K562 (cell line): ENCODE results near the gene SLC33A1. TPM values are rescaled to one million over a fixed set of nuclear protein-coding genes. Genes with fewer than 3 reads are reported as not detected.
A peak's percentile ranks its signal among the peaks of the same experiment; 100 is the strongest.

ENCODE experiments used
- ASH1L ChIP-seq: fragments of 450-650 bp; IDR thresholded peaks from 2 replicates; pipeline ENCODE4 v1.6.1; 2018; ENCODE audit warnings: borderline replicate concordance, mild to moderate bottlenecking, low read depth; ENCODE audit not compliant: partially characterized antibody
- BRCA1 ChIP-seq, 2 experiments: fragments of 450-650 bp in 1 of 2; sonication (generic) in 1 of 2; formaldehyde crosslinking in 1 of 2; IDR thresholded peaks; 2 replicates each; pipeline versions ENCODE4 v1.5.0 to v1.6.1; 2017 to 2020; ENCODE audit warnings: mild to moderate bottlenecking in 1 of 2, missing genetic modification reagents in 1 of 2
- DNMT1 ChIP-seq: fragments of 450-650 bp; IDR thresholded peaks from 2 replicates; pipeline ENCODE4 v1.6.1; 2016; ENCODE audit warnings: antibody characterized with exemption, mild to moderate bottlenecking
- ETS2 ChIP-seq: IDR thresholded peaks from 2 replicates; pipeline ENCODE4 v1.6.1; 2016; ENCODE audit warnings: borderline replicate concordance, missing genetic modification characterization, mild to moderate bottlenecking, moderate library complexity, missing compliant biosample characterization; ENCODE audit not compliant: poor library complexity, severe bottlenecking
- ETV1 ChIP-seq: fragments of 450-650 bp; conservative IDR thresholded peaks from 2 replicates; pipeline ENCODE4 v1.6.1; 2016; ENCODE audit warnings: missing genetic modification characterization, control low read depth, low read depth, missing compliant biosample characterization
- FOXJ3 ChIP-seq: sonication (generic); formaldehyde crosslinking; IDR thresholded peaks from 2 replicates; pipeline ENCODE4 v1.4.0; 2020; ENCODE audit warnings: mild to moderate bottlenecking, missing genetic modification reagents
- JUNB ChIP-seq: fragments of 450-650 bp; formaldehyde crosslinking; conservative IDR thresholded peaks from 2 replicates; pipeline ENCODE4 v1.4.0; 2020; ENCODE audit warnings: mild to moderate bottlenecking
- JUND ChIP-seq, 2 experiments: IDR thresholded peaks; 2 replicates in 1 of 2; 3 replicates in 1 of 2; pipeline ENCODE4 v1.6.1; 2011; ENCODE audit warnings: borderline replicate concordance in 2 of 2, low read depth in 2 of 2, low read length in 2 of 2, improper control_type of control experiment in 1 of 2, missing biosample characterization in 1 of 2, missing genetic modification characterization in 1 of 2, missing genetic modification reagents in 1 of 2
- NR3C1 ChIP-seq: sonication (generic); formaldehyde crosslinking; IDR thresholded peaks from 2 replicates; pipeline ENCODE4 v1.8.1; 2022; ENCODE audit warnings: missing genetic modification reagents
- OTX1 ChIP-seq: fragments of 450-650 bp; formaldehyde crosslinking; IDR thresholded peaks from 2 replicates; pipeline ENCODE4 v1.4.0; 2022; ENCODE audit warnings: mild to moderate bottlenecking
- PHF20 ChIP-seq: fragments of 450-650 bp; IDR thresholded peaks from 2 replicates; pipeline ENCODE4 v1.6.1; 2018; ENCODE audit not compliant: partially characterized antibody
- PML ChIP-seq: IDR thresholded peaks from 2 replicates; pipeline ENCODE4 v1.6.1; 2012; ENCODE audit warnings: low read length, inconsistent platforms
- RBM25 ChIP-seq: fragments of 200-400 bp; formaldehyde crosslinking; IDR thresholded peaks from 2 replicates; pipeline ENCODE4 v1.6.1; 2018; ENCODE audit warnings: low read length, low read depth, moderate library complexity; ENCODE audit not compliant: severe bottlenecking
- SP2 ChIP-seq: IDR thresholded peaks from 2 replicates; pipeline ENCODE4 v1.6.1; 2011; ENCODE audit warnings: mild to moderate bottlenecking, low read depth, low read length, moderate library complexity; ENCODE audit not compliant: poor library complexity, severe bottlenecking; ENCODE audit errors: extremely low read depth
- XRCC3 ChIP-seq: fragments of 450-650 bp; IDR thresholded peaks from 2 replicates; pipeline ENCODE4 v1.6.1; 2017; ENCODE audit warnings: mild to moderate bottlenecking, moderate library complexity
- XRCC4 ChIP-seq: IDR thresholded peaks from one replicate; pipeline ENCODE4 v1.6.1; 2011; ENCODE audit not compliant: insufficient read depth, insufficient read length; ENCODE audit errors: extremely low read depth
- ZNF175 ChIP-seq: fragments of 200-800 bp; sonication (Bioruptor generic); IDR thresholded peaks from 2 replicates; pipeline ENCODE4 v1.6.1; 2016; ENCODE audit warnings: low read depth, mild to moderate bottlenecking, missing genetic modification characterization, missing compliant biosample characterization
- ZNF77 ChIP-seq: fragments of 250-450 bp; sonication (Bioruptor Pico); IDR thresholded peaks from 2 replicates; pipeline ENCODE4 v1.5.0; 2020
- polyA plus RNA-seq, 8 experiments: library from polyadenylated mRNA; depleted of rRNA in 4 of 8; stranded (reverse) in 5 of 8; unstranded in 3 of 8; fragments of >200 nt; fragmentation: Nextera tagmentation in 2 of 8; fragmentation: Illumina TruSeq in 1 of 8; extraction: Ambion mirVana in 2 of 8; extraction: Trizol in 1 of 8; gene quantifications; 2 replicates each; pipeline versions ENCODE4 v1.2.1 to v1.2.3, GENCODE V29; 2011 to 2014; ENCODE audit warnings: inconsistent platforms in 1 of 8, missing spikeins in 1 of 8
- total RNA-seq, 7 experiments: library from RNA; depleted of rRNA in 6 of 7; stranded (reverse); fragments of >200 nt in 6 of 7; fragmentation: Illumina TruSeq in 2 of 7; extraction: Trizol in 2 of 7; gene quantifications; 2 replicates each; pipeline versions ENCODE4 v1.2.1 to v1.2.3, GENCODE V29; 2011 to 2021; ENCODE audit warnings: low replicate concordance in 1 of 7
- TF ChIP-seq, protein P1 (sequence below): fragments of 250-450 bp; sonication (Bioruptor Pico); IDR thresholded peaks from 2 replicates; pipeline ENCODE4 v1.9.0; 2021; ENCODE audit warnings: mild to moderate bottlenecking, inconsistent platforms
- TF ChIP-seq, protein P2 (sequence below): fragments of 450-650 bp; IDR thresholded peaks from 2 replicates; pipeline ENCODE4 v1.6.1; 2017; ENCODE audit warnings: antibody characterized with exemption, mild to moderate bottlenecking
- TF ChIP-seq, protein P3 (sequence below): sonication (generic); formaldehyde crosslinking; IDR thresholded peaks from 2 replicates; pipeline ENCODE4 v1.9.0; 2022; ENCODE audit warnings: mild to moderate bottlenecking, missing genetic modification reagents

SLC33A1 gene
- total and polyA plus RNA-seq, 9 of the 15 experiments (the other 6 are each of a cell fraction or from before 2014, with no cell fraction given), result 6.2 to 26.8 (median 19.6) TPM

DNA sequence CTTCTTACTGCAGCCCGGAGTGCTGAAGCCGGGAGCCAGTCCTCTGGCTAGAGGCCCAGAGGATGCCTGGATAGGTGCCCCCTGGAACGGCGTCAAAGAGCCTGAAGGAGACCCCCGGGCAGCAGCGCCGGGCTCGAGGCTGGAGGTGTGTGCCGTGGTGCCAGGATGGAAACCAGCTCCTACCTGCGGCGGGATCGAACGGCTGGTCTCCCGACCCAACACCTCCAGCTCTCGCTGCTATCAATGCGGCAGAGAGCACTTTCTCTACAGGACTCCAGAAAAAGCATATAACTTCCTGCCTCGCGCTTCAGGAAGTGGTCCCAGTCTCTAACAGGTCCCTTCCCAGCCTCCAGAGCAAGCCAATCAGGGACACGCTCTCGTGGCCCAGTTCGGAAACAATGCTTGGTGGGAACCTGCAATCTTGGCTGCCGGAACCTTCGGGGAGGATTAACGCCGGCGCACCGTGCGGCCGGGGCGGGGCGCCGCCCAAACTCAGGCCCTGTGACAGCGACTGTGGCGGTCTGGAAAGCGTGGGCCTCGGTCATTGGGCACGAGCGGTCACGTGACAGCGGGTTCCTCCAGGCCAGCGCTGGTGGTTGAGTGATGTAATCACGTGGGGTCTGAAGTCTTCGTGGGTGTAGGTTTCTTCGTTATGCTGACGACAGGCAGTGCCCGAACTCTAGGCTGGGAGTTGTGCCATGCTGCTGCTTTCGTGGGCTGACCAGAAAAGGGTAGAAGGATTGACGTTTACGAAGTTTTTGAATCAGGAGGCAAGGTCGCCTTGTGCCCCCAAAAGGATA is at the start of gene SLC33A1 (continued):
- TF ChIP-seq, protein P1, sequence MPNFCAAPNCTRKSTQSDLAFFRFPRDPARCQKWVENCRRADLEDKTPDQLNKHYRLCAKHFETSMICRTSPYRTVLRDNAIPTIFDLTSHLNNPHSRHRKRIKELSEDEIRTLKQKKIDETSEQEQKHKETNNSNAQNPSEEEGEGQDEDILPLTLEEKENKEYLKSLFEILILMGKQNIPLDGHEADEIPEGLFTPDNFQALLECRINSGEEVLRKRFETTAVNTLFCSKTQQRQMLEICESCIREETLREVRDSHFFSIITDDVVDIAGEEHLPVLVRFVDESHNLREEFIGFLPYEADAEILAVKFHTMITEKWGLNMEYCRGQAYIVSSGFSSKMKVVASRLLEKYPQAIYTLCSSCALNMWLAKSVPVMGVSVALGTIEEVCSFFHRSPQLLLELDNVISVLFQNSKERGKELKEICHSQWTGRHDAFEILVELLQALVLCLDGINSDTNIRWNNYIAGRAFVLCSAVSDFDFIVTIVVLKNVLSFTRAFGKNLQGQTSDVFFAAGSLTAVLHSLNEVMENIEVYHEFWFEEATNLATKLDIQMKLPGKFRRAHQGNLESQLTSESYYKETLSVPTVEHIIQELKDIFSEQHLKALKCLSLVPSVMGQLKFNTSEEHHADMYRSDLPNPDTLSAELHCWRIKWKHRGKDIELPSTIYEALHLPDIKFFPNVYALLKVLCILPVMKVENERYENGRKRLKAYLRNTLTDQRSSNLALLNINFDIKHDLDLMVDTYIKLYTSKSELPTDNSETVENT (CRISPR knock-in tag), result peak; percentile 33; the same call in 1 of the 2 replicates
- TF ChIP-seq PML (peak; percentile 89), JUNB (CRISPR knock-in tag) (0 out of 2 replicates have a peak, but pooled peaks have one; percentile 29), JUND (IDR thresholded peaks at IDR 0.05; ENCODE audit: borderline replicate concordance, low read depth, low read length) (peak; percentile 80), JUND (tag; IDR thresholded peaks at IDR 0.05; ENCODE audit: borderline replicate concordance, low read depth, low read length) (peak; percentile 78; the same call in 2 of the 3 replicates), BRCA1 (IDR thresholded peaks at IDR 0.05) (no peak), BRCA1 (CRISPR knock-in tag; IDR thresholded peaks at IDR 0.05) (no peak), FOXJ3 (CRISPR knock-in tag) (no peak), OTX1 (CRISPR knock-in tag) (0 out of 2 replicates have a peak, but pooled peaks have one; percentile 39), SP2 (no peak), ETS2 (tag) (no peak), ZNF175 (peak; percentile 74), XRCC3 (no peak), ETV1 (peak; percentile 96), PHF20 (peak; percentile 92), XRCC4 (no peak), DNMT1 (no peak), ZNF77 (no peak), NR3C1 (CRISPR knock-in tag) (no peak), RBM25 (no peak), ASH1L (no peak)
- TF ChIP-seq, protein P2, sequence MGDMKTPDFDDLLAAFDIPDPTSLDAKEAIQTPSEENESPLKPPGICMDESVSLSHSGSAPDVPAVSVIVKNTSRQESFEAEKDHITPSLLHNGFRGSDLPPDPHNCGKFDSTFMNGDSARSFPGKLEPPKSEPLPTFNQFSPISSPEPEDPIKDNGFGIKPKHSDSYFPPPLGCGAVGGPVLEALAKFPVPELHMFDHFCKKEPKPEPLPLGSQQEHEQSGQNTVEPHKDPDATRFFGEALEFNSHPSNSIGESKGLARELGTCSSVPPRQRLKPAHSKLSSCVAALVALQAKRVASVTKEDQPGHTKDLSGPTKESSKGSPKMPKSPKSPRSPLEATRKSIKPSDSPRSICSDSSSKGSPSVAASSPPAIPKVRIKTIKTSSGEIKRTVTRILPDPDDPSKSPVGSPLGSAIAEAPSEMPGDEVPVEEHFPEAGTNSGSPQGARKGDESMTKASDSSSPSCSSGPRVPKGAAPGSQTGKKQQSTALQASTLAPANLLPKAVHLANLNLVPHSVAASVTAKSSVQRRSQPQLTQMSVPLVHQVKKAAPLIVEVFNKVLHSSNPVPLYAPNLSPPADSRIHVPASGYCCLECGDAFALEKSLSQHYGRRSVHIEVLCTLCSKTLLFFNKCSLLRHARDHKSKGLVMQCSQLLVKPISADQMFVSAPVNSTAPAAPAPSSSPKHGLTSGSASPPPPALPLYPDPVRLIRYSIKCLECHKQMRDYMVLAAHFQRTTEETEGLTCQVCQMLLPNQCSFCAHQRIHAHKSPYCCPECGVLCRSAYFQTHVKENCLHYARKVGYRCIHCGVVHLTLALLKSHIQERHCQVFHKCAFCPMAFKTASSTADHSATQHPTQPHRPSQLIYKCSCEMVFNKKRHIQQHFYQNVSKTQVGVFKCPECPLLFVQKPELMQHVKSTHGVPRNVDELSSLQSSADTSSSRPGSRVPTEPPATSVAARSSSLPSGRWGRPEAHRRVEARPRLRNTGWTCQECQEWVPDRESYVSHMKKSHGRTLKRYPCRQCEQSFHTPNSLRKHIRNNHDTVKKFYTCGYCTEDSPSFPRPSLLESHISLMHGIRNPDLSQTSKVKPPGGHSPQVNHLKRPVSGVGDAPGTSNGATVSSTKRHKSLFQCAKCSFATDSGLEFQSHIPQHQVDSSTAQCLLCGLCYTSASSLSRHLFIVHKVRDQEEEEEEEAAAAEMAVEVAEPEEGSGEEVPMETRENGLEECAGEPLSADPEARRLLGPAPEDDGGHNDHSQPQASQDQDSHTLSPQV, result peak; percentile 96
- TF ChIP-seq, protein P3, sequence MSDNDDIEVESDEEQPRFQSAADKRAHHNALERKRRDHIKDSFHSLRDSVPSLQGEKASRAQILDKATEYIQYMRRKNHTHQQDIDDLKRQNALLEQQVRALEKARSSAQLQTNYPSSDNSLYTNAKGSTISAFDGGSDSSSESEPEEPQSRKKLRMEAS, result peak; percentile 94
